ENCODE measurements around the gene SWT1. TPM values are rescaled to one million over a fixed set of nuclear protein-coding genes. Genes with fewer than 3 reads are reported as not detected.

SWT1 gene
- total and polyA plus RNA-seq, 2 of the 13 experiments (the other 11 are each of a cell fraction or from before 2014, with no cell fraction given) = 1.7 to 2.5 TPM

- TF ChIP-seq POGK (CRISPR knock-in tag; conservative IDR thresholded peaks at IDR 0.05) = peak; percentile 64; the same call in 1 of the 2 replicates
- TF ChIP-seq SRY (CRISPR knock-in tag; IDR thresholded peaks at IDR 0.05) = 0 out of 2 replicates have a peak, but pooled peaks have one; percentile 17
- peak; percentile 84 for TF ChIP-seq ARID4A (CRISPR knock-in tag; IDR thresholded peaks at IDR 0.05; ENCODE audit: borderline replicate concordance)
- no peak for TF ChIP-seq ZFP90 (CRISPR knock-in tag; IDR thresholded peaks at IDR 0.05; ENCODE audit: borderline replicate concordance)
- peak; percentile 80 for TF ChIP-seq NR2C2 (CRISPR knock-in tag; IDR thresholded peaks at IDR 0.05; ENCODE audit: borderline replicate concordance)
- TF ChIP-seq LRRFIP1 (CRISPR knock-in tag; conservative IDR thresholded peaks at IDR 0.05) = no peak
- TF ChIP-seq LBX2 (CRISPR knock-in tag; IDR thresholded peaks at IDR 0.05; ENCODE audit: borderline replicate concordance) = peak; percentile 30; the same call in 1 of the 2 replicates
- no peak for TF ChIP-seq ZNF503 (CRISPR knock-in tag; IDR thresholded peaks at IDR 0.05)
- TF ChIP-seq MEF2D (CRISPR knock-in tag; IDR thresholded peaks at IDR 0.05) = no peak
- no peak for TF ChIP-seq ATF7 (IDR thresholded peaks at IDR 0.05)
- TF ChIP-seq ATF7 (CRISPR knock-in tag; IDR thresholded peaks at IDR 0.05) = no peak
- no peak for TF ChIP-seq HHEX (CRISPR knock-in tag; IDR thresholded peaks at IDR 0.05)
- TF ChIP-seq ZNF563 (CRISPR knock-in tag; IDR thresholded peaks at IDR 0.05) = peak; percentile 84; the same call in 1 of the 2 replicates
- TF ChIP-seq HIC2 (CRISPR knock-in tag; IDR thresholded peaks at IDR 0.05; ENCODE audit: low read depth) = no peak
- TF ChIP-seq SP4 (CRISPR knock-in tag; IDR thresholded peaks at IDR 0.05) = no peak
These were observed 160.3 kb downstream of the SWT1 start, which contains the start of gene IVNS1ABP (continued) for GRCh38 chr1:185317034-185317885.

All from HepG2 (cell line).